Motor neuron (in vitro differentiated cells): Measurements from ENCODE around the gene SP140L. TPM values are rescaled to one million over a fixed set of nuclear protein-coding genes. Genes with fewer than 3 reads are reported as not detected.

Source experiments
- ATAC-seq, 8 experiments: fragments of 200-7000 bp; cut with Tn5 transposase; replicated peaks in 6 of 8; 2 replicates each; pipeline ENCODE4 v1.8.0; 2021; ENCODE audit warnings: mild to moderate bottlenecking in 8 of 8, moderate library complexity in 8 of 8
- H3K27ac ChIP-seq, 2 donors: fragments of 250-450 bp; sonication (Bioruptor Pico); 2 replicates each; pipeline ENCODE4 v1.9.0; 2021; ENCODE audit warnings: antibody characterized with exemption in 2 of 2, mild to moderate bottlenecking in 2 of 2, moderate library complexity in 1 of 2
- H3K4me1 ChIP-seq, 2 donors: fragments of 250-450 bp; sonication (Bioruptor Pico); replicated peaks in 1 of 2; 2 replicates each; pipeline ENCODE4 v1.6.1; 2021; ENCODE audit warnings: antibody characterized with exemption in 2 of 2, mild to moderate bottlenecking in 2 of 2, moderate library complexity in 1 of 2
- H3K4me3 ChIP-seq, 5 donors: fragments of 250-450 bp; sonication (Bioruptor Pico); 2 replicates each; pipeline ENCODE4 v1.9.0; 2021; ENCODE audit warnings: antibody characterized with exemption in 5 of 5, mild to moderate bottlenecking in 5 of 5, moderate library complexity in 4 of 5
- WGBS, 10 experiments: fragments of 450-650 bp; shearing (Covaris generic); methylation state at CpG; one replicate each; pipeline ENCODE4 v1.0.0; 2022; 5-methylcytosine and 5-hydroxymethylcytosine counted together
- in situ Hi-C, 9 experiments: fragments of 400-800 bp; cut with MboI; loops; one replicate each; pipeline ENCODE4 v1.15.0; 2021; ENCODE audit warnings: low sequenced_read_pairs in 9 of 9, low pct_unique_long_range_greater_than_20kb in 2 of 9; ENCODE audit not compliant: unreplicated experiment in 9 of 9
- total RNA-seq, 8 experiments: library from RNA; unstranded; fragments of 300-600 nt; gene quantifications; 2 replicates each; pipeline versions ENCODE4 v1.2.3 to v1.2.4, GENCODE V29; 2022

Gene SP140L
- total RNA-seq, 8 experiments from 2014 or later = 0.43 to 28.4 (median 2.2) TPM

- in situ Hi-C loops = no loop called here
- Histone ChIP-seq H3K27ac (no peak overlapping the region), H3K4me3 (no peak overlapping the region), H3K4me1 (no peaks in the 10 kb centered on the region)
- 63 to 100% (median 73%) methylated on average over 1 to 6 of the region's 7 CpGs; no CpG with 5 or more reads in 3 of the 10 experiments for WGBS, 10 experiments
- no peak for ATAC-seq
These were observed 120.0 kb downstream of the SP140L start for GRCh38 chr2:230447036-230447435.

GRCh38 chr2:230447455-230448451 is 120.8 kb downstream of the SP140L start:
- Histone ChIP-seq H3K4me3 (no peak overlapping the region), H3K27ac (no peak overlapping the region), H3K4me1 (no peaks in the 10 kb centered on the region)
- in situ Hi-C loops = no loop called here
- peak in 2 of 8 experiments; percentile 31 to 63 for ATAC-seq
- WGBS, 10 experiments = 55 to 88% (median 80%) methylated on average over 3 to 7 of the region's 8 CpGs; no CpG with 5 or more reads in 1 of the 10 experiments

- no peak for ATAC-seq
- in situ Hi-C loops = no loop called here
- Histone ChIP-seq H3K27ac (no peak overlapping the region), H3K4me1 (no peaks in the 10 kb centered on the region), H3K4me3 (no peak overlapping the region)
- WGBS, 10 experiments = 84 to 100% (median 89%) methylated on average over 2 to 6 of the region's 6 CpGs
These were observed 123.0 kb downstream of the SP140L start for GRCh38 chr2:230449901-230450467.

- 60 to 100% (median 83%) methylated on average over 1 to 2 of the region's 2 CpGs; no CpG with 5 or more reads in 3 of the 10 experiments for WGBS, 10 experiments
- no peaks in the 10 kb centered on the region for H3K4me1 ChIP-seq
- ATAC-seq = no peak
- no peak overlapping the region for H3K4me3 ChIP-seq
- no peak overlapping the region for H3K27ac ChIP-seq
- in situ Hi-C loops = no loop called here
These were observed 126.0 kb downstream of the SP140L start for GRCh38 chr2:230453006-230453405.

Other genes starting within 250 kb of the SP140L start
- gene SP110, start 107.2 kb upstream of the SP140L start, total RNA-seq = 10 to 100 TPM in 4 of 8 experiments, 1 to 10 TPM in 2, under 1 TPM in 2; 0.11 to 40.0 (median 5.9) TPM
- 1 to 10 TPM in 1 of 8 experiments, under 1 TPM in 6, not detected in 1; 0.38 to 1.4 (median 0.76) TPM for gene SP140, start 101.5 kb upstream of the SP140L start, total RNA-seq
- 100 to 1,000 TPM in 1 of 8 experiments, 10 to 100 TPM in 3, 1 to 10 TPM in 1, under 1 TPM in 3; 0.05 to 166 (median 13.1) TPM for gene SP100, start 89.0 kb downstream of the SP140L start, total RNA-seq